ENCODE results near the gene OXA1L. TPM values are rescaled to one million over a fixed set of nuclear protein-coding genes. Genes with fewer than 3 reads are reported as not detected.
"Not testable (repeated sequence)": the region's sequence is repeated elsewhere in the genome, so short reads cannot be mapped to it uniquely, and the experiment has no call there.

OXA1L gene
- total RNA-seq, 1 experiment from 2014 or later = 83.2 TPM

DNA sequence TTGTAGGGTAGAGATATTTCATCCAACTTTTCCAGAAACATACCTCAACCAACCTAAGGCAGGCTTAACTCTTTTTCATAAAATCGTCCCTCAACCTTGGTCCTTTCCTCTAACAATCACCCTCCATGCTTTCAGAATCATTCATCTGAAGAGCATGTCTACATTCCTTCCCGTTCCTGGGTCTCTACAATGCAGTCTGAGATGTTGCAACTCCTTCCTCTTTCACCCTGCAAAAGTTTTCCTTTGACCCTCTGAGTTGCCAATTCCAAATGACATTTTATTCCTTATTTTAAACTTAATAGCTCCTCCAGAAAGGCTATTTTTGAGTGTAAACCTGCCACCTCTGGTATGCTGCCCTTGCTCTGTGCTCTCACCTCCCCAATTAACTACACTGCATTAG lies 32.0 kb downstream of the OXA1L start:
- DNase-seq (ENCODE audit: low read depth) = no peak

DNA sequence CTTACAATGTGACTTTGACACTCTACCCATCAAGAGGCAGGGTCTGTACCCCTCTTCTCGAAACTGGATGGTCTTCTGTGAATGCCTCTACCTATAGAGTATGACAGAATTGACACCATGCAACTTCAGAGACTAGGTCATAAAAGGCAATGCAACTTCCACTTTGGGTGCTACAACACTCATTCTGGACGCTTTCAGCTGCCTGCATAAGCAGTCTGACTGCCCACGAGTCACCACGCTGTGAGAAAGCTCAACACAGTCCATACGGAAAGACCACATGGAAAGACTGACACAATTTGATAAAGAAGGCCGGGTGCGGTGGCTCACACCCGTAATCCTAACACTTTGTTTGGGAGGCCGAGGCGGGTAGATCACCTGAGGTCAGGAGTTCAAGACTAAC lies 33.9 kb downstream of the OXA1L start:
- DNase-seq (ENCODE audit: low read depth) = no peak

DNA sequence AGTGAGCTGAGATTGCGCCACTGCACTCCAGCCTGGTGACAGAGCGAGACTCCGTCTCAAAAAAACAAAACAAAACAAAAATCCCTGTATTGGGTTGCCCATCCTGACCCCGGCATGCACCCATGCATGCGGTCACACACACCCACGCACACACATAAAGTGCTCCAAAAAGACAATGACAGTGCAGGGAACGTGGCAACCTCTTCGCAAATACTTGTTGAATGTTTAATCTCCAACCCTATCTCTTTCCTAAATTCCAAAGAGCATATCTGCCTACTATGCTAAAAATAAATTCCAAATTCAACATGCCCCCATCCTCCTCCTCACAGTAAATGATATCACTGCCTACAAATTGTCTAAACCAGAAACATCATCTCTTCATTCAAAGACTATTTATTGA lies 35.2 kb downstream of the OXA1L start:
- no peak for DNase-seq (ENCODE audit: low read depth)

DNA sequence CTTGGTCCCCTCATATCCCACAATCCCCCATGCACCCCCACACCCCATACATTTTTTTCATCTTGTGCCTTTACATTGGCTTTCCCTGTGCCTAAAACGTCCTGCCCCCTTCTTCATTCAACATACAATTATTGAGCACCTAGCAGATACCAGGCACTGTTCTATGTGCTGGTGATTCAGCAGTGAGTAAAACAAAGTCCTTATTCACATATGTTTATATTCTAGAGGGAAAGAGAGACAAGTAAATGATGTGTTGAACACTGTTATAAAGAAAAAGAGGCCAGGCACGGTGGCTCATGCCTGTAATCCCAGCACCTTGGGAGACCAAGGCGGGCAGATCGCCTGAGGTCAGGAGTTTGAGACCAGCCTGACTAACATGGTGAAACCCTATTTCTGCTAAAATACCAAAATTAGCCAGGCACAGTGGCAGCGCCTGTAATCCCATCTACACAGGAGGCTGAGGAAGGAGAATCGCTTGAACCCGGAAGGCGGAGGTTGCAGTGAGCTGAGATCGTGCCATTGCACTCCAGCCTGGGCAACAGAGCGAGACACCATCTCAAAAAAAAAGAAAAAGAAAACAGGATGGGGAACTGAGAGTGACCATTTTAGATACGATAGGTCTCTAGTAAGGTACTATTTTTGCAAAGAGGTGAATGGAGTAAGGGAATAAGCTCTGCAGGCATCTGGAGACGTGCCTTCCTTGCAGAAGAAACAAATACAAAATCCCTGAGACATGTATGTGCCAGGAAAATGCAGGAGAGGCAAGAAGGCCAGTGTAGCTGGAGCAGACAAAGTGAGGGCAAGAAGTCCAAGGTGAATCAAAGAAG lies 36.6 kb downstream of the OXA1L start:
- no peak for DNase-seq (ENCODE audit: low read depth)

DNA sequence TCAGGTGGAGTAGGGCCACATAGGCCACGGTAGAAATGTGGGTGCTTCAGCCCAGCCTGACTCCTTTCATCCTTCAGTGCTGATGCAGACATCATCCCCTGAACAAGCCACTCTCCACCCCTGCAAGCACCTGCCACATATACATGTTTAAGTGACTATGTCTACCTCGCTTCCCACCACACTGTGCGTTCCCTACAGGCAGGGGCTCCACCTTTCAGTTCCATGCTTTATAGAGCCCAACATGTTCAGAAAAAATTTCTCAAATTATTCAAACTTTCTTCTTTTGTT lies 37.1 kb downstream of the OXA1L start:
- no peak for DNase-seq (ENCODE audit: low read depth)

DNA sequence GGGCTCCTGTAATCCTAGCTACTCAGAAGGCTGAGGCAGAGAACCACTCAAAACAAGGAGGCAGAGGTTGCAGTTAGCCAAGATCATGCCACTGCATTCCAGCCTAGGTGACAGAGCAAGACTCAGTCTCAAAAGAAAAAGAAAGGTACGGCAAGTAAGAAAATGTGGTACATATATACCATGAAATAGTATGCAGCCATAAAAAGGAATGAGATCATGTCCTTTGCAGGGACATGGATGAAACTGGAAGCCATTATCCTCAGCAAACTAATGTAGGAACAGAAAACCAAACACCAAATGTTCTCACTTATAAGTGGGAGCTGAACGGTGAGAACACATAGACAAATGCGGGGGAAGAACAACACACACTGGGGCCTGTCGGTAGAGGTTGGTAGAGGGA lies 38.7 kb downstream of the OXA1L start:
- not testable (repeated sequence) for DNase-seq (ENCODE audit: low read depth)

DNA sequence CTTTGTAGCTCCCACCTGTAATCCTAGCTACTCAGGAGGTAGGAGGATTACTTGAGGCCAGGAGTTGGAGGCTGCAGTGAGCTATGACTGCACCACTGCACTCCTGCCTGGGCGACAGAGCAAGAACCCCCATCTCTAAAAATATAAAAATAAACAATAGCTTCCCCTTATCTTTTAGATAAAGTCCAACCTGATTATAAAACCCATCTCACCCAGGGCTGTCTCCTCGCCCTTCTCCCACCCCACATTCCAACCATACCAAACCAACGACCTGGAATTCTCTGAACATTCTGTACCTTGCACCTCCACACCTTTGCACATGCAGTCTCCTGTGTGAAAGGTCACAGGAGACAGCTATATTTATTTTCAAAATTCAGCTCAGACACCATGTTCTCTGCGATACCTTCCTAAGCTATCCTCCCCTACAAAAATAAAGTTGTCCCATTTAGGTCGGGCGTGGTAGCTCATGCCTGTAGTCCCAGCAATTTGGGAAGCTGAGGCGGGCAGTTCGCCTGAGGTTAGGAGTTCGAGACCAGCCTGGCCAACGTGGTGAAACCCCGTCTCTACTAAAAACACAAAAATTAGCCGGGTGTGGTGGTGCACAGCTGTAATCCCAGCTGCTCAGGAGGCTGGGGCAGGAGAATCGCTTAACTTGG lies 41.1 kb downstream of the OXA1L start:
- DNase-seq (ENCODE audit: low read depth) = no peak

DNA sequence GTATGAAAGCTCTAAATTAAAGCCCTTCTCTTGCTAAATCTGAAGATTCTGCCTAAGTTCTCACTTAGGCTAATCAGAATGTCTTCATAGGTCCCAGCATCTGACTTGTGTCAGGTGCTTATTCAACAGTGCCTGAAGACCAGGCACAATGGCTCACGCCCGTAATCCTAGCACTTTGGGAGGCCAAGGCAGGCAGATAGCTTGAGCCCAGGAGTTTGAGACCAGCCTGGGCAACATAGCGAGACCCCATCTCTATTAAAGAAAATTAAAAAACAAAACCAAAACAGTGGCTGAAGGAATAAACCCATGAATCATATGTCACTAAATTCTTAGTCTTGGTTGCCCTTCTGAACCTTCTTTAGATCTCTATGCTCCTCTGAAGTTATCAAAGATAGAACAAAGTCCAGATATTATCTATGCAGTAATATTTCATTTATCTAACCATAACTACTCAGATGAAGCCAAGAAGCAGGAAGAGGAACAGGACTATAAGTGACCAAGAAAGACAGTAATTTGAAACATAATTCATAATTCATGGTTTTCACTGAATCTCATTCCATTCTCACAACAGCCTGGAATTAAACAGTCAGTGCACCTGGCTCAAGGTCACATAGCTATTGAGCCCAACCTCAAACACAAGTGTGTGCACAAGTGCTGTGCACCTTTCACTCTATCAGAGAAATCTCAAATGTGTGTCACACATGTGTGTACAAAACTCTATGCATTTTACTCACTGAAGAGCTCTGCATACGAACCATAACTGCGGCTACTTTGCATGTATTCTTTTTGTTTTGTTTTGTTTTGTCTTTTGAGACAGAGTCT lies 42.1 kb downstream of the OXA1L start:
- DNase-seq (ENCODE audit: low read depth) = no peak

DNA sequence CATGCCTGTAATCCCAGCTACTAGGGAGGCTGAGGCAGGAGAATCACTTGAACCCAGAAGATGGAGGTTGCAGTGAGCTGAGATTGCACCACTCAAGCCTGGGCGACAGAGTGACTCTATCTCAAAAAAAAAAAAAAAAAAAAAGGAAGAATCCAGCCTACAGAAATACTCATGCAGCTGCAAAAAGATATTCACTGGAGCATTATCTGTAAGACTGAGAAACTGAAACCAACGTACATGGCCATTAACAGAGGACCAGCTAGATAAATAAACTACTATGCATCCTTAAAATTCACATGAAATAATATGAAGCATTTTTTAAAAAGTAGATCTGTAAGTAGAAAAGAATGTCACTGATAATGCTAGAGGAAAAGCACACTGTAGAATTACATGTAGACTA lies 45.2 kb downstream of the OXA1L start:
- no peak for DNase-seq (ENCODE audit: low read depth)

DNA sequence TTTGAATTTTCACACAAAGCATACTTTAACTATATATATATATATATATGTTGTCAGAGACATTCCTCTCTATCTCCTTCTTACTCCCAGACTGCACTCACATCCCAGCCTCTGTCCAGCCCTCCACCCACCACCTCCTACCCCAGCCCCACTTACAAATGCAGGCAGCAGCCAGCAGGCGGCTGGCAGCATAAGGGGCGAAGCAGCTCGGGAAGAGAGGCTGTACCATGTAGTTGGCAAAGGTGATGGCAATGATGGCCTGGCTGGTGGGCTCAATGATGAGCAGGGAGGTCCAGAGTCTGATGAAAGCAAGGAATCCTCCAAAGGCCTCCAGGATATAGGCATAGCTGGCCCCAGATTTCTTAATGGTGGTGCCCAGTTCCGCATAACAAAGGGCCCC lies 46.3 kb downstream of the OXA1L start:
- no peak for DNase-seq (ENCODE audit: low read depth)

DNA sequence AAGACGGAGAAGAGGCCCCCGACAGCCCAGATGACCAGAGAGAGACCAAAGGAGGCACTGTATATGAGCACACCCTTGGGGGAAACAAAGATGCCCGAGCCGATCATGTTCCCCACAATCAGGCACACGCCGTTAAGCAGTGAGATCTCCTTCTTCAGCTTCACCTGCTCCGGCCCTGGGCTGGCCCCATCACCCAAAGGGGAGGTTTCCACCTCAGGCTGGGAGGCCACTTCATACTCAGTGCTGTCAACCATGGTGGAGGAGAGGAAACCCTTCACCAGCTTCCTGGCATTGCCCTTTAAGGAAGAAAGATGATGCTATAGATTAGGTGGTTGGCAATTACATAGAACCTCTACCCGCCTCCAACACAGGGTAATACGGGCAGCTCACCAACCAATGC lies 46.7 kb downstream of the OXA1L start:
- no peak for DNase-seq (ENCODE audit: low read depth)

DNA sequence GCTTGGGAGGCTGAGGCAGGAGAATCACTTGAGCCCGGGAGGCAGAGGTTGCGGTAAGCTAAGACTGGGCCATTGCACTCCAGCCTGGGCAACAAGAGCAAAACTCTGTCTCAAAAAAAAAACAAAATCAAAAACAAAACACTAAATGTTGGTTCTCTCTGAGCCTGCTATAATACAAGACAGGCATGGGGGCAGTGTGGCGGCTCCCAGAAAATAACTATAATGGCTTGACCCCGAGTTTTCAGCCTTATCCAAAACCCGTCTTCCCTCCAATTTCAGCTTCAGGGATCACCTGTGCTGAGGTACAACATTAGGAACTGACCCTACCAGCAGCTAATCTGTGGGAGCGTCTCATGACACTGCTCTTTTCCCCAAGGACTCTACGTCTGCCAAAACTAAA lies 47.9 kb downstream of the OXA1L start:
- no peak for DNase-seq (ENCODE audit: low read depth)

DNA sequence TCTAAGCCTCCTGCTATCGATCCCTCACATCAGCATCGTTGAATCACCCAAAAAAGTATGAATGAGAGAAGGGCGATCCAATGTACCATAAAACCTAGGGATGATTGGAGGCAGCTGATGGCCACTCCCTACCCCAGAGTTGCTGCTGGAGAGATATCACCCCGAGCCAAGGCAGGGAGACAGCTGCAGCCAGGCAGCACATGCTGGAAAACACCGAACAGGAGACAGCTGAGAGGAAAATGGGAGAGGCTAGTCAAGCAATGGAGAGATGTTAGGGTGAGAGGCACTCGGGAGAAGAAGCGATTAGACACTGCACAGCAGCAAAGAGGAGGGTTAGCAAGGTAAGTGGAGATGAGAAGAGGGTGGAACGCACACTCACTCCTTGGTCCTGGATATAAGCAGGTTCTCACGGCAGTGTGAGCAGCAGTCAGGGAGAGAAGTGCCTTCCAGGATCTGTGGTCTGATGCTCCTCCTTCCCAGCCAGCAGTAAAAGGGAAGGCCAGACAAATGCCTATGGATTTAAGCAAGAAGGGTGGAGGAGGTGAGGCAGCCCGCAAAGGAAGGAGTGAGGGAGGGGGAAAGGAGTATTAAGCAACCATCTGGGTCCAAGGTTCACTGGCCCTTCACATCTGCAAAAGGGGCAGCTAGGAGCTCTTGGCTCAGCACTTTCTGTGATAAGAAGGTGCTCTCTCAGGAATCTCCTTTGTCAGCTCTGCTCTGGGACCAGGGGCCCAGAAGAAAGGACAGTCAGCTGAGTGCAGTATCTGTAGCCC lies 48.6 kb downstream of the OXA1L start, which contains the start of gene SLC7A7:
Gene SLC7A7 (minus strand): TSS at position 495 of the 773 bp plus-strand sequence. CDS start 2,037 bp downstream, outside the sequence.
- DNase-seq (ENCODE audit: low read depth) = peak; percentile 83

DNA sequence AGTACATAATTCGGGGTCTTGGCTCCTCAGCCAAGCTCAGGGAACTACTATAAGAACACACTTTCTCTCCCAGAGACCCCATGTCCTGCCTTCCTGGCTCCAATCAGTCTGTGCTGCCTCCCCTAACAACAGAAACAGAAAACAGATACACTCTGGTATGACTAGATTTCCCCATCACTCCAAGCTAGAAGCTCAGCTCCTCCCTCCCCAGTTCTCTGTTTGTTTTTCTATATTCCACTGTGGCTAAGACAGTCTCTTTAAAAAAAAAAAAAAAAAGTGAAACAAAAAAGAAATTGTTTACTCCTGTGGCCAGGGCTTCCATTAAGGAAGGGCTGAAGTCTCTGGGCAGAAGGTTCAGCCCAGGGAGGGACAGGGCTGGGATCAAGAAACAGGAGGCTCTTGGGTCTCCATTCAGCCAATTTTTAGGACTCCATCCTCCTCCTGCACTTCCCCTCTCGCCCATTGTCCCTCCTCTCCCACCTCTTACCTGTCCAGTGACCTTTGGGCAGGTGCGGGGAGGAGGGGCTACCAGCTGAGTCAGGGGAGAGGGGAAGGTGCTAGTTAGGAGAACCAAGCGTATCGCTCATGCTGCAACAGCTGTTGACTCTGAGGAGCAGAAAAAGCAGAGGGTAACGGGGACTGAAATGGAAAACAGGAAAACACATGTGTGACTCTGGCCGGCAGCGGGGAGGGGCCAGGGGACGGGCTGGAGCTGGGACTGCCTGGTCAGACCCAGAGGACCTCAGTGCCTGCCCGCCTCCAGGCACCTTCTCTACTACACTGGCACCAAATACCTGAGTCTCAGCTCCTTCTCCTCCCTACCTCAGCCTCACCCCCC lies 52.9 kb downstream of the OXA1L start:
- peak; percentile 64 for DNase-seq (ENCODE audit: low read depth)

DNA sequence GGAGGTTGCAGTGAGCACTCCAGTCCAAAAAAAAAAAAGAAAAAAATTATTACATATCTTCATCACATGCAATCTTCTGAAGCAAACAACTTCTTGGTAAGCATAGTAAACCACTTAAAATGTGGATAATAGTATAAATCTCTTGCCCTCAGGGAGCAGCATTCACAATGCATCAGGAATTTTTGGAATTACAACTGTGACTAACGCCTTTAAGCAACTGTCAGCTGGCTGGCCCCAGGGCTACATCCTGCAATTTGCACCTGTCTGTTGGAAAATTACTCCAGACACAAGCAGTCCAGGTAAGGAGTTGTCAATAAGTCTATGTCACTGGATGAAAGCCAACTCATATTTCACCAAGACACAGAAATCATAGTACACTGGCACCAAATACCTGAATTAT lies 54.2 kb downstream of the OXA1L start:
- peak; percentile 25 for DNase-seq (ENCODE audit: low read depth)

DNA sequence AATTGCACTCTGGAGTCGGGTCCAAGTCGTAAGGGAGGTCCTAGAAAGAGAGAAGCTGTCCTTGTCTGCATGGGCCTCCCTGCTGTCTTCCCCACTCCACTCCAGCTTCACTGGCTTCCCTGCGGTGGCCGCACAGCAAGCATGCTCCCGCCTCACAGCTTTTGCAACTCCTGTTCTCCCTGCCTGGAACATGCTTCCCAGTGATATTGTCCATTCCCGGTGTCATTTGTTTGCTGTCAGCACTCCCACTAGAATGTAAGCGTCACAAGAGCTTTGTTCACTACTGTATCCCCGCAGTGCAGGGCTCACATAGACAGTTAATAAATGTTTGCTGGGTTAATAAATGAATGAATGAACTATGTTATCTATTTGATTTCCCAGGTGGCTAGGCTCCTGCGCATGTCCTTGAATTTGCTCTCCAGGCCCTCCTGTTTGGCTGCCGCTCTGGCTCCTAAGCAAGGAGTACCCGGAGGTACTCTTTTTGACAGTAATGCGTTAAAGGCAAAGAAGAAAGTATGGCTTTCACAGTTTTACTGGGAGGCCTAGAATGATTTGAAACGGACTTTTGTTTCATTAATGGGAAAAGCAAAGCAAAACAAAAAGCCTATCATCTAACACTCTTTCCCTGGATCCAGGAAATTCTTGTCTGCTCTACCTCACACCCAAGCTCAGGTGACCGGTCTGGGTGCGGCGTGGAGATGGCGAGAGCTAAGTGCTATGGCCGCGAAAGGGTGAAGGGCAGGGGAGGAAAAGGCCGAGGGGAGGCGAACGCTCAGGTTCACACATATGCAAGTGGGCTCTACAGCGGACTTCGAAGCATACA lies 54.9 kb downstream of the OXA1L start:
- DNase-seq (ENCODE audit: low read depth) = no peak

DNA sequence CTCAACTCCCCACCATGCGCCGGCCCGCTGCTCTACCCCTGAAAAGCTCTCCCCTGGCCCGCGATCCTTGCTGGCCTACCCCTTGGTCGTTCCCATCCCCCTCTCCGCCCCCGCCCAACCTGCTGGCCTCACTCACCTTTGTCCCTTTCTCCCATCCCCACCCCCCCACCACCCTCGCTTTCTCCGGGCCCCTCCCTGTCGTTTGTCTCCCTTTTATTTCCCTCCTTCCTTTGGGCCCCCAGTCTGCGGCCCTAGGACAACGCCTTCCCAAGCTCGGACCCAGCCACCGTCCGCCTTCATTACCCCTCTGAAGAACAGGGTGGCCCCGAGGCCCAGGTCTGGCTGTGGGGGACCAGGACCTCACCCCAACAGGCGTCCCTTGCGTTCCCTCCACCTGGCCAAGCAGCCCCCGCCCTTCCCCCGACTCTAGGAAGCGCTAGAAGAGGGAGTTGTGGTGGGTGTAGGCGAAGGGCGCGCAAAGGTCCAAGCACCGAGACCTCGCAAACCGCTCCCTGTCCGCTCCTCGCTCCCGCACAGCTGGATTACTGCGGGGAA lies 55.6 kb downstream of the OXA1L start:
- DNase-seq (ENCODE audit: low read depth) = no peak
